Measurements from ENCODE around the gene BRCA2.

Gene BRCA2

DNA sequence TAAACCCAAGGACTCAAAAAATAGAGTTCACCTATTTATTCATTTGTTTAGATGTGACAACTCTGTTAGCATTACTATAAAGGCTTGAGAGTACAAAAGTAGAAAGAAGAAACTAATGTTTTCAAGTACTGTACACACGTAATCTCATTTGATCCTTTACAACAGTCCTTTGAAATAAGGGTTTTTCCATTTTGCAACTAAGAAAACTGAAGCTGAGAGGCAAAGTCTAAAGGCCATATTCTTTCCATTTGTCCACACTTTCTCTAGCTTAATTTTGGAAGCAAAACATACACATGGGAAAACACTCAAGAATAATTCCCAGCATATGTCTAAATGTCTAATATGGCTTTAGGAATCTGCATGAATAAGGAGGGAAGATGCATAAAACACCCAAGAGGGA is 34.2 kb upstream of the BRCA2 start:
- TF ChIP-seq, protein P1, sequence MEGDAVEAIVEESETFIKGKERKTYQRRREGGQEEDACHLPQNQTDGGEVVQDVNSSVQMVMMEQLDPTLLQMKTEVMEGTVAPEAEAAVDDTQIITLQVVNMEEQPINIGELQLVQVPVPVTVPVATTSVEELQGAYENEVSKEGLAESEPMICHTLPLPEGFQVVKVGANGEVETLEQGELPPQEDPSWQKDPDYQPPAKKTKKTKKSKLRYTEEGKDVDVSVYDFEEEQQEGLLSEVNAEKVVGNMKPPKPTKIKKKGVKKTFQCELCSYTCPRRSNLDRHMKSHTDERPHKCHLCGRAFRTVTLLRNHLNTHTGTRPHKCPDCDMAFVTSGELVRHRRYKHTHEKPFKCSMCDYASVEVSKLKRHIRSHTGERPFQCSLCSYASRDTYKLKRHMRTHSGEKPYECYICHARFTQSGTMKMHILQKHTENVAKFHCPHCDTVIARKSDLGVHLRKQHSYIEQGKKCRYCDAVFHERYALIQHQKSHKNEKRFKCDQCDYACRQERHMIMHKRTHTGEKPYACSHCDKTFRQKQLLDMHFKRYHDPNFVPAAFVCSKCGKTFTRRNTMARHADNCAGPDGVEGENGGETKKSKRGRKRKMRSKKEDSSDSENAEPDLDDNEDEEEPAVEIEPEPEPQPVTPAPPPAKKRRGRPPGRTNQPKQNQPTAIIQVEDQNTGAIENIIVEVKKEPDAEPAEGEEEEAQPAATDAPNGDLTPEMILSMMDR (conservative IDR thresholded peaks at IDR 0.05) = no peak
- no peak for TF ChIP-seq ZFX (IDR thresholded peaks at IDR 0.05)

DNA sequence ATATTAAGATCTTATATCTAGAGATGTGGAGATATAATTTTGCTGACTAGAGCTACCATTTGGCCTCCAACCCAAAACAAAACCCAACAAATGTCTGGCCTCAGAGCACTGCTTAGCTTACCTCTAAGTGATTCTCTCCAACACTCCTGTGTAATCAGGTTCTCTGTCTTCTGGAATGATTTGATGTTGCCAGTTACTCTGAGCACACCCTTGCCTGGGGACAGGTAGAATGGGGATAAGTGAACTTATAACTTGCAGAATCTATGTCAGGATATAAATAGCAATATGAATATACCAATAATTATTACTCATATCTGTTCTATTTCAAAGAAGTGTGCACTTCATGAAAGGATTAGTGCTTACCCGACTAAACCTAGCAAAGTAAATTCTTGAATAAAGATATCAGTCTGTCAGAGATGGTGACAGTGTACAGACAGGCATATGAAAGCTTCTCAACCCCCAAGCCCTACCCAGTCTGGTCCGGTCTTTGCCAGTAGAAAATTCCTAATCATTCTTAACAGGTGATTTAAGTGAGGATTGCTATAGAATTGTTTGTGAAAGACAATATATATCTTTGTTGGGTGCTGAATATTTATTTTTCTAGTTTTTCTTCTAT is 33.1 kb upstream of the BRCA2 start:
- no peak for TF ChIP-seq ZFX (IDR thresholded peaks at IDR 0.05)
- TF ChIP-seq, protein P1 (conservative IDR thresholded peaks at IDR 0.05) = no peak
- H3K27ac ChIP-seq = no peak overlapping the region

More for the DNA sequence above, 34.2 kb upstream of the BRCA2 start:
- H3K27ac ChIP-seq = no peak overlapping the region

DNA sequence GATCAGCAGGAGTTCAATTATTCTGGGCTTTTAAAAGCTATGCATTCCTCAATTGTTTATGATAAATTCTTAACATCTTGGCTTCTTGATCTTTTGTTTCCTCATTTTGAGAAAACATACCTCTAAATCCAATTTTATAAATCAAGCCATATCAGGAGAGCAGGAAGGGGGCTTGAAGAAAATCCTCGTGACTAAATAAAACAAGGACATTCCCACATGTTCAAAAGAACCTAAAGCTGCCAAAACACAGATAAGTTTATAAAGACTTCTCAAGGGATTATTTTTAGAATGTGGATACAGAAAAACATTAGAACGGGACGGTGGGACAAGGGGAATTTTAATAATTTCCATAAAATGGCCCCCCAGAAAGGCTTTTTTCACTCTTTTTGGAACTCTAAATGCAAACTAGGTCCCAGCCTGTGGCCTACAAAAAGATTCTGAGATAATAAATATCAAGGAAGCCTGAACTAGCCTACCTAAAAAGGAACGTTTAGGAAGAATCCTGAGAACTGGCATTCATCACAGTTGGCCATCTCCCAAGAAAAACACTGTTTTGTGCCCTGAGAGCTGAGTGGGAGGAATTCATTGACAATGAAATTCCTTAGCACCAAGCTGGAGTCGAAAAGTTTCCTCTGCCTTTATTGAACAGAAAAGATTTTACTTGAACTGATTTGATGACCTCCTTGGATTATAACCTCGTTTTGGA is 30.2 kb upstream of the BRCA2 start:
- TF ChIP-seq, protein P1 (conservative IDR thresholded peaks at IDR 0.05) = no peak
- no peak for TF ChIP-seq ZFX (IDR thresholded peaks at IDR 0.05)
- no peak overlapping the region; the same call in 1 of the 2 replicates for H3K27ac ChIP-seq

DNA sequence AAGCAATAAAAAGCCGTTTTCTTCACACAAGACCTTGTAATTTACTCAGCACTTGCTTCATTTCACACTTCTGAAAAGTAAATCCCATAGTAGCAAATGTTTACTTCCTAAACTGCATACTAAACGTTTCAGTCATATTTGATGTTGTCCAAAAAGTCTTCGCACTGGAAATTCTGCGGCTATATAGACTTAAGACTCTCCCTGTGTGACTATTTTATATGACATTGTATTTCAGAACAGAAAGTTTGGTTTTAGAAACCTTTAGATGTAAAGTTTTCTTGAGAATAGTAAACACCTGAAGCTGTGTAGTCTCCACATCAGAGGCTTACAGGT is 29.7 kb upstream of the BRCA2 start:
- H3K27ac ChIP-seq = no peak overlapping the region; the same call in 1 of the 2 replicates
- TF ChIP-seq ZFX (IDR thresholded peaks at IDR 0.05) = no peak
- TF ChIP-seq, protein P1 (conservative IDR thresholded peaks at IDR 0.05) = no peak

DNA sequence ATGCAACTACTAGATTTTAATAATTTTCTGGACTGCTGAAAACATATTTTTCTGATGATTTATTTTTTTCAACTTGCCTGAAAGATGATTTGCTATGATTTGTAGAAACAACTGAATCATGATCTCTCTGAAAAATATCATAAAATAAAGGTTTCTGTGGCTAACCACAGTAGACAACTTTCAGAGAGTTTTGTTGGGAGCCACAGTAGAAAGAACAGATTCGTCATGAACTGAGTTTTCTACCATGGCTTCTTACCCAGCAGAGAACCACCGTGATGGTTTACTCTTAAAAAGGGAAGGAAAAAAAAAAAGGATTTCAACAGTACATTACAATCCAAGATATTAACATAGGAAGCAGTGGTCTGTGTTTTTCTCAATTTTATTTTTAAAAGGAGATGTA is 18.1 kb upstream of the BRCA2 start:
- TF ChIP-seq ZFX (IDR thresholded peaks at IDR 0.05) = no peak
- H3K27ac ChIP-seq = no peak overlapping the region

DNA sequence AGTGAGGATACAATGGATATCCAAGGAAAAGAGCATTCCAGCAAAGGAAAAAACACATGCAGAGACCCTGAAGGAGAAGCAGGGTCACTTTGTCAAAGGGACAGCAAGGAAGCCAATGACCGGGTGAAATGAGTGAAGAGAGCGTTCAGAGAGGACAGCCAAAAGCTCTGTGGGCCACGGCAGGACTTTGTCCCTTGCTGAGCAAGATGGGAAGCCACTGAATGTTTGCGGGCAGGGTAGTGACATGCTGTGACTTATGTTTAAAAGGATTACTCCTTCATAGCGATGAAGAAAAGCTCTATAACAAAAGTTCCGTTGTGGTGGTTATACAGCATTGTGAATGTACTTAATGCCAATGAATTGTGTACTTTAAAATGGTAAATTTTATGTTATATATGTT is 16.6 kb upstream of the BRCA2 start:
- no peak for TF ChIP-seq ZFX (IDR thresholded peaks at IDR 0.05)
- TF ChIP-seq, protein P1 (conservative IDR thresholded peaks at IDR 0.05) = no peak
- H3K27ac ChIP-seq = no peak overlapping the region

DNA sequence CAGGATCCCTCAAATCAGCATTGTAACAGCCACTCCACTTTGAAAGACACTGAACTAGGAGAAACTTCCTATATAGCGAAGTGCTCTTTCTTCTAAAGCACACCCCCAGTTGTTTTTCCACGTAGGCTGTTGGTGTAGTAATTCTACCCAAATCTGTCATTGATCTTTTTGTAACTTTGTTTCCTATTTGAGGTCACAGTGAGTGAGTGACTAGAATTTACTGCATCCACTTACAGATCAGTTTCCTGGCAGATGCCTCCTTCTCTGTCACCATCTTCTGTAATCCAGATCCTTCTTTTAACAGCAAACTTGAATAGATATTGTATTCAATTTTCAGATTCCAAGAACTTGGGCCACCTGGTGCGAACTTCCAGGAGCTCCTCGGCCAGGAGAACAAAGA is 15.4 kb upstream of the BRCA2 start:
- no peak overlapping the region for H3K27ac ChIP-seq
- TF ChIP-seq ZFX (IDR thresholded peaks at IDR 0.05) = no peak
- TF ChIP-seq, protein P1 (conservative IDR thresholded peaks at IDR 0.05) = no peak

DNA sequence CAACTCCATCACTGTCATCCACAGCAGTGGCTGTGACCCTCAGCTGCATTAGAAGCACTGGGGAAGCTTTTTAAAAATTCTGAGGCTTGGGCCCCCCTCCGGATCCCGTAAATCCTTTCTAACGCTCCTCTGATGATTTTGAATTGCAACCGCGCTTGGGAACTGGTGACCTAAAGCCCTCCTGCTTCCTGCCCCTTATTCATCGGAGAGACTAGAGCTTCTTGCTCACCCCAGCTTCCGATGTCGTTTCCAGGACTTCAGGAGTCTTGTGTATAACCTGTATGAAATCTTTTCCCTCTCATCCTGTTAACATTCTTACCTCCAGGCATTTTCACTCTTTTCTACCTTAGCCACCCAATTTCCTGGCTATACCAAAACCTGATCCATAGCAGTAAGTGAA is 14.9 kb upstream of the BRCA2 start:
- TF ChIP-seq, protein P1 (conservative IDR thresholded peaks at IDR 0.05) = no peak
- TF ChIP-seq ZFX (IDR thresholded peaks at IDR 0.05) = no peak
- no peak overlapping the region for H3K27ac ChIP-seq
